ENCODE data around the gene ITPR2. TPM values are rescaled to one million over a fixed set of nuclear protein-coding genes. Genes with fewer than 3 reads are reported as not detected.

Gene ITPR2
- total and polyA plus RNA-seq, 2 of the 13 experiments (the other 11 are each of a cell fraction or from before 2014, with no cell fraction given), result 31.9 to 81.9 TPM

- no peak for FAIRE-seq
- intact Hi-C loops (cut with micrococcal nuclease; ENCODE audit: unreplicated experiment), result no loop called here
- no peaks in the 10 kb centered on the region for H3K27me3 ChIP-seq (ENCODE audit: control insufficient read depth in 1 of 2, insufficient read depth in 2 of 2, low read length in 2 of 2)
- in situ Hi-C loops (cut with HindIII; ENCODE audit: extremely low pct_ligation_motif_present, low pct_unique_long_range_greater_than_20kb), result no loop called here
- 100% methylated on average over 3 of the region's 3 CpGs for WGBS (ENCODE audit: low lambda C conversion rate)
- no peak for ATAC-seq
- H3K4me2 ChIP-seq (ENCODE audit: low read depth, low read length), result no peak overlapping the region
- H3K4me1 ChIP-seq (ENCODE audit: insufficient read depth, low read length), result peaks cover 19% of the 10 kb centered on the region
- no peak overlapping the region for H3K9ac ChIP-seq (ENCODE audit: insufficient read depth, low read depth, low read length)
- ChIA-PET CTCF (ENCODE audit: low intra/inter-chr PET ratio, low total read pairs) (interaction anchor here (1.2 kb wide), 1 partner anchor 103 kb away, joined by 3 read pairs; no protein-coding TSS in a partner anchor), POLR2A (no interaction called here)
- H3K4me3 ChIP-seq (replicated peaks in 1 of 3; ENCODE audit: insufficient read depth in 1 of 3, low read depth in 2 of 3, low read length in 3 of 3), result no peak overlapping the region
- no TSS peak for BruUV-seq (replicated peaks)
- H4K20me1 ChIP-seq (ENCODE audit: insufficient read depth, low read length), result no peaks in the 10 kb centered on the region; the same call in 1 of the 2 replicates
- no peak overlapping the region for H2AFZ ChIP-seq (ENCODE audit: low read length)
- DNase-seq (ENCODE audit: low spot score), result no peak
- H3K27ac ChIP-seq (ENCODE audit: extremely low read length, insufficient read depth, low read length), result no peak overlapping the region
- peaks cover 12 to 49% of the 10 kb centered on the region in 2 experiments for H3K36me3 ChIP-seq (replicated peaks in 1 of 2; ENCODE audit: control insufficient read depth in 1 of 2, insufficient read depth in 2 of 2, low read length in 2 of 2)
- peaks cover 15% of the 10 kb centered on the region for H3K79me2 ChIP-seq (ENCODE audit: insufficient read depth, low read length)
- H3K9me3 ChIP-seq (ENCODE audit: low read length), result no peaks in the 10 kb centered on the region
- TF ChIP-seq ZNF432 (CRISPR knock-in tag; IDR thresholded peaks at IDR 0.05; ENCODE audit: borderline replicate concordance) (no peak), TGIF2 (CRISPR knock-in tag; IDR thresholded peaks at IDR 0.05) (no peak), ZNF740 (CRISPR knock-in tag; IDR thresholded peaks at IDR 0.05) (no peak), ZNF235 (CRISPR knock-in tag; IDR thresholded peaks at IDR 0.05; ENCODE audit: borderline replicate concordance) (no peak), NCOA2 (CRISPR knock-in tag; IDR thresholded peaks at IDR 0.05) (no peak), SP2 (CRISPR knock-in tag; IDR thresholded peaks at IDR 0.05) (no peak), ZNF367 (CRISPR knock-in tag; IDR thresholded peaks at IDR 0.05; ENCODE audit: borderline replicate concordance) (no peak), PRDM15 (CRISPR knock-in tag; IDR thresholded peaks at IDR 0.05) (no peak), NFATC3 (CRISPR knock-in tag; IDR thresholded peaks at IDR 0.05) (no peak), MEF2D (CRISPR knock-in tag; IDR thresholded peaks at IDR 0.05) (no peak), E2F2 (CRISPR knock-in tag; IDR thresholded peaks at IDR 0.05; ENCODE audit: borderline replicate concordance) (no peak), ZMAT3 (CRISPR knock-in tag; conservative IDR thresholded peaks at IDR 0.05) (no peak), FOXO1 (CRISPR knock-in tag; IDR thresholded peaks at IDR 0.05) (no peak), ZNF562 (CRISPR knock-in tag; IDR thresholded peaks at IDR 0.05; ENCODE audit: borderline replicate concordance) (no peak), SAFB2 (CRISPR knock-in tag; IDR thresholded peaks at IDR 0.05; ENCODE audit: borderline replicate concordance, low read depth) (no peak), DZIP1 (CRISPR knock-in tag; IDR thresholded peaks at IDR 0.05) (no peak)
These were observed 50.4 kb downstream of the ITPR2 start for GRCh38 chr12:26782372-26783130.
